Endothelial cell of umbilical vein (primary cell): ENCODE measurements around the gene ZNF74. TPM values are rescaled to one million over a fixed set of nuclear protein-coding genes. Genes with fewer than 3 reads are reported as not detected.
"Not testable (repeated sequence)": the region's sequence is repeated elsewhere in the genome, so short reads cannot be mapped to it uniquely, and the experiment has no call there.

Experiments used
- BruUV-seq: library from RNA; stranded (reverse); fragments of 400-500 nt; replicated peaks from 2 replicates; lab custom pipeline; 2021; lab: Mats Ljungman, UMichigan
- CTCF ChIA-PET: fragments of 300-600, 350-600 bp; sonication (Branson Sonifier 250); formaldehyde crosslinking; loops from one replicate; lab custom pipeline; 2021; ENCODE audit warnings: antibody characterized with exemption, inconsistent platforms; lab: Charles Lee
- POLR2A ChIA-PET: fragments of 300-600, 350-600 bp; sonication (Branson Sonifier 250); formaldehyde crosslinking; loops from one replicate; lab custom pipeline; 2021; ENCODE audit warnings: antibody characterized with exemption, inconsistent platforms; lab: Charles Lee
- DNase-seq: peaks from one replicate; pipeline ENCODE4 v3.0.0-alpha.2; 2011; ENCODE audit warnings: low read depth, low spot score
- FAIRE-seq: peaks from 2 replicates; lab custom pipeline; 2011; peaks lifted over from hg19 to GRCh38; lab: Jason Lieb, UNC
- H2AFZ ChIP-seq: 2 replicates; pipeline ENCODE4 v1.6.0; 2012; ENCODE audit warnings: low read depth, low read length, control low read depth, inconsistent platforms
- H3K27ac ChIP-seq: 2 replicates; pipeline ENCODE4 v1.5.1; 2011; ENCODE audit warnings: low read depth, mild to moderate bottlenecking, control low read depth, low read length, moderate library complexity; ENCODE audit not compliant: insufficient read depth
- H3K27me3 ChIP-seq, 2 experiments: 2 replicates each; pipeline versions ENCODE4 v1.6.0 to v1.6.1; 2011; ENCODE audit warnings: low read length in 2 of 2, mixed read lengths in 1 of 2; ENCODE audit not compliant: control insufficient read depth in 2 of 2, insufficient read depth in 2 of 2
- H3K36me3 ChIP-seq, 2 experiments: 2 replicates in 1 of 2; 3 replicates in 1 of 2; pipeline ENCODE4 v1.5.1; 2011; ENCODE audit warnings: low read length in 2 of 2, mild to moderate bottlenecking in 1 of 2, moderate library complexity in 1 of 2; ENCODE audit not compliant: control insufficient read depth in 2 of 2, insufficient read depth in 2 of 2; ENCODE audit errors: extremely low read depth in 1 of 2
- H3K4me1 ChIP-seq: 3 replicates; pipeline ENCODE4 v1.5.1; 2011; ENCODE audit warnings: mild to moderate bottlenecking, low read length; ENCODE audit not compliant: control insufficient read depth, insufficient read depth; ENCODE audit errors: extremely low read depth
- H3K4me2 ChIP-seq: 2 replicates; pipeline ENCODE4 v1.6.1; 2011; ENCODE audit warnings: low read length, control low read depth, mixed read lengths; ENCODE audit not compliant: insufficient read depth
- H3K4me3 ChIP-seq, 3 experiments: fragments of 200-600 bp in 1 of 3; sonication (generic), shearing (Covaris generic) in 1 of 3; replicated peaks in 1 of 3; 2 replicates each; pipeline ENCODE4 v1.5.1; 2011 to 2016; ENCODE audit warnings: control low read depth in 3 of 3, low read length in 3 of 3, mild to moderate bottlenecking in 2 of 3, inconsistent platforms in 1 of 3, low read depth in 1 of 3, moderate library complexity in 1 of 3; ENCODE audit not compliant: insufficient read depth in 1 of 3
- H3K79me2 ChIP-seq: 2 replicates; pipeline ENCODE4 v1.6.0; 2012; ENCODE audit warnings: low read length, inconsistent platforms; ENCODE audit not compliant: control insufficient read depth, insufficient read depth
- H3K9ac ChIP-seq: replicated peaks from 2 replicates; pipeline ENCODE3; 2011; ENCODE audit warnings: low read length, control low read depth; ENCODE audit not compliant: insufficient read depth; ENCODE audit errors: extremely low read depth
- H3K9me1 ChIP-seq: replicated peaks from 3 replicates; pipeline ENCODE4 v1.6.0; 2011; ENCODE audit warnings: mild to moderate bottlenecking, low read length; ENCODE audit not compliant: control insufficient read depth, insufficient read depth; ENCODE audit errors: extremely low read depth
- H3K9me3 ChIP-seq: replicated peaks from 2 replicates; pipeline ENCODE4 v1.5.1; 2012; ENCODE audit warnings: low read length, inconsistent platforms; ENCODE audit not compliant: control insufficient read depth, insufficient read depth
- H4K20me1 ChIP-seq: replicated peaks from 2 replicates; pipeline ENCODE3; 2011; ENCODE audit warnings: mild to moderate bottlenecking, low read length; ENCODE audit not compliant: control insufficient read depth, insufficient read depth; ENCODE audit errors: extremely low read depth
- CTCF ChIP-seq, 2 donors: IDR thresholded peaks; 1 replicate in 1 of 2; 2 replicates in 1 of 2; pipeline ENCODE4 v1.5.1; 2011; ENCODE audit warnings: low read length in 2 of 2, mild to moderate bottlenecking in 2 of 2, moderate library complexity in 2 of 2, control low read depth in 1 of 2, inconsistent platforms in 1 of 2, low read depth in 1 of 2; ENCODE audit not compliant: insufficient read depth in 1 of 2; ENCODE audit errors: extremely low read depth in 1 of 2
- EZH2 ChIP-seq: IDR thresholded peaks from 2 replicates; pipeline ENCODE4 v1.6.1; 2012; ENCODE audit warnings: borderline replicate concordance, low read depth, mild to moderate bottlenecking, moderate library complexity, low read length, inconsistent platforms; ENCODE audit not compliant: severe bottlenecking
- FOS ChIP-seq: IDR thresholded peaks from 2 replicates; pipeline ENCODE4 v1.6.1; 2011; ENCODE audit warnings: mild to moderate bottlenecking, low read length, moderate library complexity, borderline replicate concordance; ENCODE audit not compliant: insufficient read depth
- GATA2 ChIP-seq: IDR thresholded peaks from 2 replicates; pipeline ENCODE4 v1.7.0; 2011; ENCODE audit warnings: low read depth, mild to moderate bottlenecking, moderate library complexity, mixed read lengths, low read length; ENCODE audit not compliant: insufficient read length, insufficient read depth
- JUN ChIP-seq: IDR thresholded peaks from 2 replicates; pipeline ENCODE4 v1.6.1; 2011; ENCODE audit warnings: borderline replicate concordance, low read depth; ENCODE audit not compliant: insufficient read length, insufficient read depth
- MAX ChIP-seq: IDR thresholded peaks from 2 replicates; pipeline ENCODE4 v1.6.1; 2011; ENCODE audit not compliant: insufficient read depth, insufficient read length
- MYC ChIP-seq: IDR thresholded peaks from one replicate; pipeline ENCODE4 v1.6.1; 2011; ENCODE audit warnings: mild to moderate bottlenecking, low read depth, low read length
- POLR2A ChIP-seq: IDR thresholded peaks from 2 replicates; pipeline ENCODE4 v1.6.1; 2012; ENCODE audit warnings: low read depth, mild to moderate bottlenecking, control low read depth, low read length
- POLR2AphosphoS5 ChIP-seq: IDR thresholded peaks from 2 replicates; pipeline ENCODE4 v1.6.1; 2012; ENCODE audit warnings: low read depth, mild to moderate bottlenecking, control low read depth, low read length, moderate library complexity; ENCODE audit not compliant: insufficient read depth
- dilution Hi-C: fragments of 300-500 bp; cut with MboI; formaldehyde crosslinking; loops from one replicate; pipeline ENCODE4 v1.15.0; 2019; ENCODE audit warnings: low sequenced_read_pairs; ENCODE audit not compliant: extremely low pct_ligation_motif_present
- intact Hi-C: fragments of 100-400 bp; cut with micrococcal nuclease; formaldehyde crosslinking; loops from one replicate; pipeline ENCODE4 v1.10.0; 2022
- polyA plus RNA-seq, 4 experiments: library from polyadenylated mRNA; depleted of rRNA in 3 of 4; stranded (reverse) in 3 of 4; unstranded in 1 of 4; fragments of >200 nt; gene quantifications; 2 replicates each; pipeline versions ENCODE4 v1.2.1 to v1.2.3, GENCODE V29; 2011 to 2012; ENCODE audit warnings: missing spikeins in 1 of 4
- total RNA-seq: library from RNA; stranded (reverse); gene quantifications from 2 replicates; pipeline ENCODE4 v1.2.3, GENCODE V29; 2021

Gene ZNF74
- total and polyA plus RNA-seq, 2 donors (not counting 3 experiments of a cell fraction or from before 2014, with no cell fraction given), result 8.6 to 13.4 TPM

GRCh38 chr22:20408891-20409290, 14.9 kb downstream of the ZNF74 start:
- Histone ChIP-seq H2AFZ (no peak overlapping the region), H3K9me3 (no peaks in the 10 kb centered on the region), H3K36me3 (peaks cover 7 to 16% of the 10 kb centered on the region in 2 experiments), H3K9ac (no peak overlapping the region), H3K4me3 (no peak overlapping the region), H3K27me3 (peaks cover 0 to 3% of the 10 kb centered on the region in 2 experiments), H3K4me2 (no peak overlapping the region), H3K9me1 (no peaks in the 10 kb centered on the region), H3K79me2 (no peaks in the 10 kb centered on the region), H3K27ac (no peak overlapping the region), H4K20me1 (no peaks in the 10 kb centered on the region), H3K4me1 (no peaks in the 10 kb centered on the region)
- intact Hi-C loops (no loop called here), dilution Hi-C loops (no loop called here)
- no peak for DNase-seq
- TF ChIP-seq POLR2AphosphoS5 (no peak), EZH2 (no peak), MAX (no peak), JUN (no peak), POLR2A (no peak), CTCF (IDR thresholded peaks at IDR 0.05; ENCODE audit: extremely low read depth in 1 of 2, insufficient read depth in 1 of 2, low read depth in 1 of 2, low read length in 2 of 2) (no peak), MYC (no peak), FOS (no peak), GATA2 (no peak)
- FAIRE-seq, result no peak
- no TSS peak for BruUV-seq
- POLR2A ChIA-PET, result no interaction called here
- CTCF ChIA-PET, result interaction anchor here (0.8 to 3.2 kb wide), 2 partner anchors 9 to 52 kb away, joined by 4 to 32 read pairs; no protein-coding TSS in a partner anchor

- H3K79me2 ChIP-seq, H3K4me3 ChIP-seq, H3K4me2 ChIP-seq, H4K20me1 ChIP-seq, dilution Hi-C loops, H3K4me1 ChIP-seq, H3K27ac ChIP-seq, FAIRE-seq, H3K27me3 ChIP-seq, POLR2A ChIA-PET, BruUV-seq, H3K9me3 ChIP-seq, DNase-seq, H2AFZ ChIP-seq, H3K9me1 ChIP-seq, H3K9ac ChIP-seq, intact Hi-C loops: not testable (repeated sequence)
- H3K36me3 ChIP-seq, result peaks cover 7 to 16% of the 10 kb centered on the region in 2 experiments
- CTCF ChIA-PET, result interaction anchor here (3.2 kb wide), 1 partner anchor 9 kb away, joined by 32 read pairs; no protein-coding TSS in a partner anchor
These were observed 15.4 kb downstream of the ZNF74 start for GRCh38 chr22:20409385-20409784.
